Gastrocnemius medialis (tissue), 4 donors: ENCODE data around the gene POC5.

Source experiments
- CTCF ChIP-seq, 5 experiments: fragments of 450-650 bp in 3 of 5; fragments of 200-600 bp in 2 of 5; sonication (generic) in 2 of 5; IDR thresholded peaks in 4 of 5; conservative IDR thresholded peaks in 1 of 5; 1 replicate in 4 of 5; 2 replicates in 1 of 5; pipeline ENCODE4 v1.5.1; 2016 to 2019; ENCODE audit warnings: antibody characterized with exemption in 5 of 5, mild to moderate bottlenecking in 3 of 5, moderate library complexity in 3 of 5
- POLR2A ChIP-seq, 2 donors: fragments of 450-650 bp; IDR thresholded peaks; one replicate each; pipeline ENCODE4 v1.6.1; 2017; ENCODE audit warnings: antibody characterized with exemption in 2 of 2, mild to moderate bottlenecking in 2 of 2, moderate library complexity in 2 of 2

- TF ChIP-seq CTCF (IDR thresholded peaks at IDR 0.05 in 4 of 5, conservative IDR thresholded peaks at IDR 0.05 in 1 of 5) (no peak), POLR2A (IDR thresholded peaks at IDR 0.05) (no peak)
These were observed 79.3 kb downstream of the POC5 start for GRCh38 chr5:75637949-75638348.
